ENCODE measurements around the gene CDH13.

DNA sequence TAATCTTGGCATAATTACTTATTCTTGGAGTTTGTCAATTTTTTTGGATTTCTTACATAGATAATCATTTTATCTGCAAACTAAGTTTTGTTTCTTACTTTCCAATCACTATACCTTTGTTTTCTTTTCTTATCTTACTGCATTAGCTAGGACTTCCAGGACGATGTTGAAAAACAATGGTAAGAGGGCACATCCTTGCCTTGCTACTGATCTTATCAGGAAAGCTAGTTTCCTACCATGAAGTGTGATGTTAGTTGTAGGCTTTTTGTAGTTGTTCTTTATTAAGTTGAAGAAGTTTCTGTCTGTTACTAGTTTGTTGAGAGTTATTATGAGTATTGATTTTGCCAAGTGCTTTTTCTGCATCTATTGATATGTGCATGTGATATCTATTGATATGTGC is 31.0 kb downstream of the CDH13 start:
- TF ChIP-seq, protein P1, sequence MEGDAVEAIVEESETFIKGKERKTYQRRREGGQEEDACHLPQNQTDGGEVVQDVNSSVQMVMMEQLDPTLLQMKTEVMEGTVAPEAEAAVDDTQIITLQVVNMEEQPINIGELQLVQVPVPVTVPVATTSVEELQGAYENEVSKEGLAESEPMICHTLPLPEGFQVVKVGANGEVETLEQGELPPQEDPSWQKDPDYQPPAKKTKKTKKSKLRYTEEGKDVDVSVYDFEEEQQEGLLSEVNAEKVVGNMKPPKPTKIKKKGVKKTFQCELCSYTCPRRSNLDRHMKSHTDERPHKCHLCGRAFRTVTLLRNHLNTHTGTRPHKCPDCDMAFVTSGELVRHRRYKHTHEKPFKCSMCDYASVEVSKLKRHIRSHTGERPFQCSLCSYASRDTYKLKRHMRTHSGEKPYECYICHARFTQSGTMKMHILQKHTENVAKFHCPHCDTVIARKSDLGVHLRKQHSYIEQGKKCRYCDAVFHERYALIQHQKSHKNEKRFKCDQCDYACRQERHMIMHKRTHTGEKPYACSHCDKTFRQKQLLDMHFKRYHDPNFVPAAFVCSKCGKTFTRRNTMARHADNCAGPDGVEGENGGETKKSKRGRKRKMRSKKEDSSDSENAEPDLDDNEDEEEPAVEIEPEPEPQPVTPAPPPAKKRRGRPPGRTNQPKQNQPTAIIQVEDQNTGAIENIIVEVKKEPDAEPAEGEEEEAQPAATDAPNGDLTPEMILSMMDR (conservative IDR thresholded peaks at IDR 0.05; ENCODE audit: low read length): no peak
- TF ChIP-seq EZH2phosphoT487 (IDR thresholded peaks at IDR 0.05; ENCODE audit: borderline replicate concordance, low read depth, low read length): no peak

Measured in OCI-LY7 (cell line).